ENCODE results near the gene TUBGCP5. TPM values are rescaled to one million over a fixed set of nuclear protein-coding genes. Genes with fewer than 3 reads are reported as not detected.
A peak's percentile ranks its signal among the peaks of the same experiment; 100 is the strongest.

Gene TUBGCP5
- total RNA-seq, 1 donor from 2014 or later = 34.3 TPM

DNA sequence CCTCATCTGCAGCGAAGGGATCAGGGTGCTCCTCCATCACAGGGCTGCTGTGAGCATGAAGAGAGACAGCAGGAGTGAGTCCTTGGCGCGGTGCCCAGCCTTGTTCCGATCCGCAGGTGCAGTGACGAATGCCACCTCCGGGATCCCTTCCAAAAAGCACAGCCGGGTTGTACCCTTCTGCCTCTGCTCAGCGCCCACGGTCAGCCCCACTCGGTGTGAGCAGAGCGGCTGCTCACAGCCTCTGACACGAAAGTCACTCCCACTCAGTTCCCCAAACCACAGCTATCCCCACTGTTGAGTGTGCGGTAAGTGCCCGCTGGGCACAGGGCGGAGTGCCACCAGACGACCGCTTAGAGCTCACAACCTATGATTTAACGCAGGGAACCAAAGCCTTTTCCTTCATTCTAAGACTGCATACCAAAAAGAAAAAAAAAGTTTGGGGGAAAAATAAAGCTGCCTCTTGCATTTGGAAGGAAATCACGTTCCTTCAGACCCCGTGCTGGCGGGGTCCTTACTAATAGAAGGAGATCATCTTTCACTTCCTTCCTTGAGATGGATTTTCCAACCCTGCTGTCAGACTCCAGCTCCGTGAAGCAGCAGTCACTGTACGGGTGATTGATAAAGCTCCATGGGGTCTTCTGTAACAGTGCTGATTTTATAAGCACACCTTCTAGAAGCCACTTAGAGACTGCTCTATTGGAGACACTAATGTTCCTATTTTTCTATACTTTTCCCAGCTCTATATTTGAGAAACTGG is 34.7 kb upstream of the TUBGCP5 start:
- Histone ChIP-seq H3K4me2 (no peak overlapping the region), H3K4me3 (no peak overlapping the region), H4K20me1 (ENCODE audit: low read depth) (no peaks in the 10 kb centered on the region), H3K27me3 (no peaks in the 10 kb centered on the region), H2AFZ (replicated peaks) (no peak overlapping the region), H3K9ac (no peak overlapping the region), H3K36me3 (no peaks in the 10 kb centered on the region), H3K4me1 (no peaks in the 10 kb centered on the region), H3K27ac (no peak overlapping the region), H3K79me2 (ENCODE audit: low read depth) (no peaks in the 10 kb centered on the region), H3K9me3 (ENCODE audit: low read depth) (no peaks in the 10 kb centered on the region), H3F3A (ENCODE audit: low read depth) (no peaks in the 10 kb centered on the region)
- H3K4me3 Mint-ChIP-seq = no peak overlapping the region
- TF ChIP-seq, protein P1, sequence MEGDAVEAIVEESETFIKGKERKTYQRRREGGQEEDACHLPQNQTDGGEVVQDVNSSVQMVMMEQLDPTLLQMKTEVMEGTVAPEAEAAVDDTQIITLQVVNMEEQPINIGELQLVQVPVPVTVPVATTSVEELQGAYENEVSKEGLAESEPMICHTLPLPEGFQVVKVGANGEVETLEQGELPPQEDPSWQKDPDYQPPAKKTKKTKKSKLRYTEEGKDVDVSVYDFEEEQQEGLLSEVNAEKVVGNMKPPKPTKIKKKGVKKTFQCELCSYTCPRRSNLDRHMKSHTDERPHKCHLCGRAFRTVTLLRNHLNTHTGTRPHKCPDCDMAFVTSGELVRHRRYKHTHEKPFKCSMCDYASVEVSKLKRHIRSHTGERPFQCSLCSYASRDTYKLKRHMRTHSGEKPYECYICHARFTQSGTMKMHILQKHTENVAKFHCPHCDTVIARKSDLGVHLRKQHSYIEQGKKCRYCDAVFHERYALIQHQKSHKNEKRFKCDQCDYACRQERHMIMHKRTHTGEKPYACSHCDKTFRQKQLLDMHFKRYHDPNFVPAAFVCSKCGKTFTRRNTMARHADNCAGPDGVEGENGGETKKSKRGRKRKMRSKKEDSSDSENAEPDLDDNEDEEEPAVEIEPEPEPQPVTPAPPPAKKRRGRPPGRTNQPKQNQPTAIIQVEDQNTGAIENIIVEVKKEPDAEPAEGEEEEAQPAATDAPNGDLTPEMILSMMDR (IDR thresholded peaks at IDR 0.05) = no peak
- no peak for TF ChIP-seq EZH2phosphoT487 (IDR thresholded peaks at IDR 0.05)
- no peak for TF ChIP-seq EZH2 (IDR thresholded peaks at IDR 0.05)
- DNase-seq (ENCODE audit: low spot score) = no peak
- H3K36me3 Mint-ChIP-seq = no peaks in the 10 kb centered on the region
- H3K4me1 Mint-ChIP-seq = no peaks in the 10 kb centered on the region
- H3K9me3 Mint-ChIP-seq = peaks cover 4% of the 10 kb centered on the region
- H3K27me3 Mint-ChIP-seq (ENCODE audit: insufficient read depth, low read depth) = no peaks in the 10 kb centered on the region
- no peak overlapping the region for H3K27ac Mint-ChIP-seq

DNA sequence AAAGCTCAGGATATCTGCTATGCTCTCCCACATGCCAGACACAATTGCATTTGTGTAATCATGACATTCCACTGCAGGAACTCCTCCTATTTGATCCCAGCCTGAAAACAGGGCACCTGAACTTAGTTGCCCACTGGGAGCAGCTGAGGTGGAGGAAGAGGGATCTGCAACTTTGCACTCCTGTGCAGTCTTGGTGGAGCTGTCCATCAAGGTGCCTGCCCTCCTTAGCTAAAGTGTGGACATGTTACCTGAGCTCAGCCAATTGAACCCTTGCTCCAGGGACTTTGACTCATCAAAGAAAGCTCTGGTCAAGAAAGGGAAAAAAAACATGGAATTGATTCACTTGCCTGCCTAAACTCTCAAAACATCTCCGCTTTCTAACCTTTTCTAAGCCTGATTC is 33.3 kb upstream of the TUBGCP5 start:
- H3K27ac ChIP-seq = no peak overlapping the region
- H3K4me3 Mint-ChIP-seq = no peak overlapping the region
- H3K79me2 ChIP-seq (ENCODE audit: low read depth) = no peaks in the 10 kb centered on the region
- H3F3A ChIP-seq (ENCODE audit: low read depth) = no peaks in the 10 kb centered on the region
- H2AFZ ChIP-seq (replicated peaks) = no peak overlapping the region
- no peaks in the 10 kb centered on the region for H3K4me1 Mint-ChIP-seq
- H3K4me3 ChIP-seq = no peak overlapping the region
- no peaks in the 10 kb centered on the region for H3K27me3 Mint-ChIP-seq (ENCODE audit: insufficient read depth, low read depth)
- no peaks in the 10 kb centered on the region for H3K27me3 ChIP-seq
- TF ChIP-seq, protein P1 (IDR thresholded peaks at IDR 0.05) = no peak
- TF ChIP-seq EZH2 (IDR thresholded peaks at IDR 0.05) = no peak
- TF ChIP-seq EZH2phosphoT487 (IDR thresholded peaks at IDR 0.05) = no peak
- no peaks in the 10 kb centered on the region for H3K9me3 ChIP-seq (ENCODE audit: low read depth)
- no peak overlapping the region for H3K4me2 ChIP-seq
- H3K36me3 Mint-ChIP-seq = no peaks in the 10 kb centered on the region
- no peaks in the 10 kb centered on the region for H3K36me3 ChIP-seq
- no peak overlapping the region for H3K9ac ChIP-seq
- no peaks in the 10 kb centered on the region for H3K9me3 Mint-ChIP-seq
- no peak overlapping the region for H3K27ac Mint-ChIP-seq
- no peaks in the 10 kb centered on the region for H4K20me1 ChIP-seq (ENCODE audit: low read depth)
- DNase-seq (ENCODE audit: low spot score) = no peak
- H3K4me1 ChIP-seq = no peaks in the 10 kb centered on the region

DNA sequence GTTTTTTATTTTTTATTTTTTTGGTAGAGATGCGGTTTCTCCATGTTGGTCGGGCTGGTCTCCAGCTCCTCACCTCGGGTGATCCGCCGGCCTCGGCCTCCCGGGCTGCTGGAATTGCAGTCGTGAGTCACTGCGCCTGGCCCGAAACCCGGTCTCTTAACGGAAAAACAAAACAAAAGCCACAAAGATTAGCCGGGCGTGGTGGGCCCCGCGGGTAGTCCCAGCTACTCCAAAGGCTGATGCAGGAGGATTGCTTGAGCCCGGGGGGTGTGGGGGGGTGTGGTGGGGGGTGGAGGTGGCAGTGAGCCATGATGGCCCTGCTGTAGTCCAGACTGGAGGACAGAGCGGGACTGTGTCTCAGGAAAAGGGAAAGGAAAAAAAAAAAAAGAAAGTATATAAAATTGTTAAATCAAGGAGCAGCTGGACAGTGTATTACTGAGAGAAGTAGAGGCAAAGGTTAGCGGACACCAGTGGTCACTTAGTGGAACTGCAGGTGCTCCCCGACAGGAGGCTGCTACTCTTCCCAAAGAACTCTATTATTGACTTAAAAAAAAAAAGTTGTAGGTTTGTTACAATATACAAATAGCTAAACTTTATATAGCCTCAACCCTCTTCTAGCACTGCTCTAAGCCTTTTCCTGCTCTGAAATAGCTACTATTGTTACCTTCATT is 30.3 kb upstream of the TUBGCP5 start:
- Histone ChIP-seq H4K20me1 (ENCODE audit: low read depth) (no peaks in the 10 kb centered on the region), H2AFZ (replicated peaks) (no peak overlapping the region), H3K27me3 (no peaks in the 10 kb centered on the region), H3K9me3 (ENCODE audit: low read depth) (no peaks in the 10 kb centered on the region), H3K4me2 (no peak overlapping the region), H3F3A (ENCODE audit: low read depth) (no peaks in the 10 kb centered on the region), H3K4me1 (no peaks in the 10 kb centered on the region), H3K4me3 (no peak overlapping the region), H3K9ac (no peak overlapping the region), H3K79me2 (ENCODE audit: low read depth) (no peaks in the 10 kb centered on the region), H3K36me3 (no peaks in the 10 kb centered on the region), H3K27ac (no peak overlapping the region)
- H3K27ac Mint-ChIP-seq = no peak overlapping the region
- peaks cover 3% of the 10 kb centered on the region for H3K4me1 Mint-ChIP-seq
- peak; percentile 48 for DNase-seq (ENCODE audit: low spot score)
- no peak for TF ChIP-seq EZH2phosphoT487 (IDR thresholded peaks at IDR 0.05)
- TF ChIP-seq, protein P1 (IDR thresholded peaks at IDR 0.05) = peak; percentile 33
- no peak overlapping the region for H3K4me3 Mint-ChIP-seq
- H3K36me3 Mint-ChIP-seq = peaks cover 2% of the 10 kb centered on the region
- no peaks in the 10 kb centered on the region for H3K27me3 Mint-ChIP-seq (ENCODE audit: insufficient read depth, low read depth)
- H3K9me3 Mint-ChIP-seq = peaks cover 8% of the 10 kb centered on the region
